GM12878 (cell line): Measurements from ENCODE around the gene DES. TPM values are rescaled to one million over a fixed set of nuclear protein-coding genes. Genes with fewer than 3 reads are reported as not detected.

Experiments used
- ATF7 ChIP-seq: fragments of 450-650 bp; IDR thresholded peaks from 2 replicates; pipeline ENCODE4 v1.6.1; 2016; ENCODE audit warnings: low read depth, mild to moderate bottlenecking
- CEBPB ChIP-seq, 2 experiments: fragments of 150-350 bp in 1 of 2; IDR thresholded peaks; 2 replicates each; pipeline ENCODE4 v1.6.1; 2012 to 2014; ENCODE audit warnings: low read depth in 2 of 2, low read length in 2 of 2, borderline replicate concordance in 1 of 2, inconsistent platforms in 1 of 2
- CHD1 ChIP-seq: IDR thresholded peaks from 2 replicates; pipeline ENCODE4 v1.6.1; 2012; ENCODE audit warnings: low read depth, low read length, improper control_type of control experiment
- CHD4 ChIP-seq: fragments of 200-600 bp; sonication (generic); IDR thresholded peaks from 2 replicates; pipeline ENCODE4 v1.6.1; 2016; ENCODE audit warnings: mild to moderate bottlenecking
- EED ChIP-seq: sonication (generic); IDR thresholded peaks from 2 replicates; pipeline ENCODE4 v1.6.1; 2016; ENCODE audit warnings: antibody characterized with exemption, low read depth
- EGR1 ChIP-seq, 2 experiments: IDR thresholded peaks; 1 replicate in 1 of 2; 2 replicates in 1 of 2; pipeline ENCODE4 v1.6.1; 2011 to 2012; ENCODE audit warnings: low read depth in 2 of 2, low read length in 2 of 2, borderline replicate concordance in 1 of 2, mild to moderate bottlenecking in 1 of 2, moderate library complexity in 1 of 2
- GABPA ChIP-seq: IDR thresholded peaks from 2 replicates; pipeline ENCODE4 v1.6.1; 2014; ENCODE audit warnings: antibody characterized with exemption, low read depth, mild to moderate bottlenecking, inconsistent platforms
- GATAD2B ChIP-seq: fragments of 450-650 bp; conservative IDR thresholded peaks from 2 replicates; pipeline ENCODE4 v1.6.1; 2017; ENCODE audit warnings: low read depth, mild to moderate bottlenecking, moderate library complexity
- HCFC1 ChIP-seq: fragments of 150-350 bp; IDR thresholded peaks from 2 replicates; pipeline ENCODE4 v1.6.1; 2014; ENCODE audit warnings: low read length
- HDGF ChIP-seq: fragments of 450-650 bp; IDR thresholded peaks from 2 replicates; pipeline ENCODE4 v1.6.1; 2016; ENCODE audit warnings: antibody characterized with exemption
- IKZF1 ChIP-seq: fragments of 450-650 bp; conservative IDR thresholded peaks from 2 replicates; pipeline ENCODE4 v1.6.1; 2017; ENCODE audit warnings: antibody characterized with exemption, mild to moderate bottlenecking
- IKZF2 ChIP-seq, 2 experiments: fragments of 450-650 bp; IDR thresholded peaks; 2 replicates each; pipeline ENCODE4 v1.6.1; 2017; ENCODE audit warnings: mild to moderate bottlenecking in 2 of 2, moderate library complexity in 2 of 2
- JUNB ChIP-seq: IDR thresholded peaks from 2 replicates; pipeline ENCODE4 v1.6.1; 2016; ENCODE audit warnings: antibody characterized with exemption, mild to moderate bottlenecking
- KAT2A ChIP-seq: conservative IDR thresholded peaks from 2 replicates; pipeline ENCODE4 v1.6.1; 2011; ENCODE audit warnings: low read depth, low read length; ENCODE audit not compliant: control insufficient read depth
- KLF5 ChIP-seq: fragments of 450-650 bp; IDR thresholded peaks from 2 replicates; pipeline ENCODE4 v1.6.1; 2014; ENCODE audit warnings: mild to moderate bottlenecking; ENCODE audit not compliant: partially characterized antibody
- LARP7 ChIP-seq: fragments of 450-650 bp; IDR thresholded peaks from 2 replicates; pipeline ENCODE4 v1.6.1; 2017; ENCODE audit warnings: mild to moderate bottlenecking
- MTA2 ChIP-seq: fragments of 450-650 bp; IDR thresholded peaks from 2 replicates; pipeline ENCODE4 v1.6.1; 2016; ENCODE audit warnings: low read depth, mild to moderate bottlenecking, moderate library complexity
- MTA3 ChIP-seq: IDR thresholded peaks from 2 replicates; pipeline ENCODE4 v1.6.1; 2012; ENCODE audit warnings: low read length, inconsistent platforms, borderline replicate concordance
- NBN ChIP-seq: fragments of 450-650 bp; IDR thresholded peaks from 2 replicates; pipeline ENCODE4 v1.6.1; 2016
- PML ChIP-seq: IDR thresholded peaks from 2 replicates; pipeline ENCODE4 v1.6.1; 2012; ENCODE audit warnings: low read length, inconsistent platforms
- POLR2A ChIP-seq: IDR thresholded peaks from 2 replicates; pipeline ENCODE4 v1.6.1; 2011; ENCODE audit warnings: low read depth, mild to moderate bottlenecking, low read length
- RAD21 ChIP-seq: IDR thresholded peaks from 2 replicates; pipeline ENCODE4 v1.6.1; 2011; ENCODE audit warnings: mild to moderate bottlenecking, low read depth, low read length, moderate library complexity; ENCODE audit not compliant: insufficient read depth
- ZNF207 ChIP-seq: fragments of 450-650 bp; IDR thresholded peaks from 2 replicates; pipeline ENCODE4 v1.6.1; 2014; ENCODE audit warnings: antibody characterized with exemption, mild to moderate bottlenecking, borderline replicate concordance
- ZSCAN29 ChIP-seq: fragments of 450-650 bp; IDR thresholded peaks from 2 replicates; pipeline ENCODE4 v1.6.1; 2017; ENCODE audit warnings: mild to moderate bottlenecking, moderate library complexity
- polyA plus RNA-seq, 11 experiments: library from polyadenylated mRNA; depleted of rRNA in 4 of 11; unstranded in 6 of 11; stranded (reverse) in 5 of 11; fragments of >200 nt; fragmentation: Nextera tagmentation in 4 of 11; fragmentation: Illumina TruSeq in 1 of 11; extraction: Ambion mirVana in 4 of 11; extraction: Trizol in 1 of 11; gene quantifications; 1 replicate in 1 of 11; 2 replicates in 10 of 11; pipeline versions ENCODE4 v1.2.1 to v1.2.3, GENCODE V29; 2011 to 2016; ENCODE audit warnings: inconsistent platforms in 2 of 11, missing spikeins in 2 of 11, low read depth in 1 of 11
- total RNA-seq, 4 experiments: library from RNA; depleted of rRNA in 3 of 4; stranded (reverse); fragments of >200 nt in 3 of 4; fragmentation: Illumina TruSeq in 1 of 4; extraction: Trizol in 1 of 4; gene quantifications; 2 replicates each; pipeline versions ENCODE4 v1.2.1 to v1.2.3, GENCODE V29; 2013 to 2021
- TF ChIP-seq, protein P1 (sequence below): fragments of 450-650 bp; IDR thresholded peaks from 2 replicates; pipeline ENCODE4 v1.6.1; 2017; ENCODE audit warnings: low read depth, mild to moderate bottlenecking, moderate library complexity
- TF ChIP-seq, protein P2 (sequence below): IDR thresholded peaks from 2 replicates; pipeline ENCODE4 v1.6.1; 2012; ENCODE audit warnings: low read length, inconsistent platforms
- TF ChIP-seq, protein P3 (sequence below): fragments of 450-650 bp; IDR thresholded peaks from 2 replicates; pipeline ENCODE4 v1.6.1; 2016; ENCODE audit warnings: mild to moderate bottlenecking
- TF ChIP-seq, protein P4 (sequence below): IDR thresholded peaks from 2 replicates; pipeline ENCODE4 v1.6.1; 2011; ENCODE audit warnings: borderline replicate concordance, low read depth, mild to moderate bottlenecking, moderate library complexity, mixed read lengths, low read length; ENCODE audit not compliant: insufficient read depth; ENCODE audit errors: extremely low read length

Gene DES
- total and polyA plus RNA-seq, 10 of the 15 experiments (the other 5 are each of a cell fraction or from before 2014, with no cell fraction given), result 0.80 TPM; not detected in 9

DNA sequence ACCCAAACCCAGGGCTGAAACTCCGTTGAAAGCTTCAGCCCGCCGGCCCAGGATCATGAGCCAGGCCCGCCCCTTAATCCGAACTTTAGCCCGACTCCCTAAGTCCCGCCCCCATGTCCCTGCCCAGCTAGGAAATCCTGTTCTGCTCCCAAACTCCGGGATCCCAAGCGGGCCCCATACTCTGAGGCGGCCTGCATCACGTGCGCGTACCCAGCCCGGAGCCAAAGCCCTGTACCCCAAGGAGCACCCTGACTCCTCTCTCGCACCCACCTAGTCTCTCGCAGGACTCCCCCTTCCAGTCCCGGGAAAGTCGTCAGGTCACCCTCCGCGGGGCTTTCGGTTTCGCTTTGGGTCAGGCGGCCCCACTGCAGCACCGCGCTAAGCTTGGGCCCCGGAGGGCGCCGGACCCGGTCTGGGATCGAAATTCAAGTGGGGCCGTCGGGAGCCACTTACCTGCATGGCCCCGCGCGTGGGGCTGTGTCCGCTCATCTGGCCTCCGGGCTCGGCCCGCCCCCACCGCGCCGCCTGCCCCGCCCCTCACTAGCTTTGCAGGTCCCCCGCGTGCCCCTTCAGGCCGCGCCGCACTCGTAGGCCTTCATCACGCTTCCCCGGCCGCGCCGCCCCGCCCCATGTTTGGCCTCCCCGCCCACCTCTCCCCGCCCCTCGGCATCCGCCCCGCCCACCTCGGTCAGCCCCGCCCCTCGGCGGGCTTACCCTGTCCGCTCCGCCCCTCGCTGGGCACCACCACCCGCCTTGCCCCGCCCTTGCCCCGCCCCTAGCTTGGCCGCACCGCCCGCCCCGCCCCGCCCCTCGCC is 30.7 kb upstream of the DES start, which contains the start of gene DNPEP (continued):
- no peak for TF ChIP-seq CHD1
- TF ChIP-seq CHD4, result no peak
- TF ChIP-seq, protein P1, sequence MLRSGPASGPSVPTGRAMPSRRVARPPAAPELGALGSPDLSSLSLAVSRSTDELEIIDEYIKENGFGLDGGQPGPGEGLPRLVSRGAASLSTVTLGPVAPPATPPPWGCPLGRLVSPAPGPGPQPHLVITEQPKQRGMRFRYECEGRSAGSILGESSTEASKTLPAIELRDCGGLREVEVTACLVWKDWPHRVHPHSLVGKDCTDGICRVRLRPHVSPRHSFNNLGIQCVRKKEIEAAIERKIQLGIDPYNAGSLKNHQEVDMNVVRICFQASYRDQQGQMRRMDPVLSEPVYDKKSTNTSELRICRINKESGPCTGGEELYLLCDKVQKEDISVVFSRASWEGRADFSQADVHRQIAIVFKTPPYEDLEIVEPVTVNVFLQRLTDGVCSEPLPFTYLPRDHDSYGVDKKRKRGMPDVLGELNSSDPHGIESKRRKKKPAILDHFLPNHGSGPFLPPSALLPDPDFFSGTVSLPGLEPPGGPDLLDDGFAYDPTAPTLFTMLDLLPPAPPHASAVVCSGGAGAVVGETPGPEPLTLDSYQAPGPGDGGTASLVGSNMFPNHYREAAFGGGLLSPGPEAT, result peak; percentile 70
- peak; percentile 31; the same call in 1 of the 2 replicates for TF ChIP-seq ATF7
- TF ChIP-seq, protein P2, sequence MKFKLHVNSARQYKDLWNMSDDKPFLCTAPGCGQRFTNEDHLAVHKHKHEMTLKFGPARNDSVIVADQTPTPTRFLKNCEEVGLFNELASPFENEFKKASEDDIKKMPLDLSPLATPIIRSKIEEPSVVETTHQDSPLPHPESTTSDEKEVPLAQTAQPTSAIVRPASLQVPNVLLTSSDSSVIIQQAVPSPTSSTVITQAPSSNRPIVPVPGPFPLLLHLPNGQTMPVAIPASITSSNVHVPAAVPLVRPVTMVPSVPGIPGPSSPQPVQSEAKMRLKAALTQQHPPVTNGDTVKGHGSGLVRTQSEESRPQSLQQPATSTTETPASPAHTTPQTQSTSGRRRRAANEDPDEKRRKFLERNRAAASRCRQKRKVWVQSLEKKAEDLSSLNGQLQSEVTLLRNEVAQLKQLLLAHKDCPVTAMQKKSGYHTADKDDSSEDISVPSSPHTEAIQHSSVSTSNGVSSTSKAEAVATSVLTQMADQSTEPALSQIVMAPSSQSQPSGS, result no peak
- TF ChIP-seq ZNF207, result no peak
- TF ChIP-seq MTA2, result peak; percentile 20; the same call in 1 of the 2 replicates
- TF ChIP-seq HCFC1, result 0 out of 2 replicates have a peak, but pooled peaks have one; percentile 21
- TF ChIP-seq, protein P3, sequence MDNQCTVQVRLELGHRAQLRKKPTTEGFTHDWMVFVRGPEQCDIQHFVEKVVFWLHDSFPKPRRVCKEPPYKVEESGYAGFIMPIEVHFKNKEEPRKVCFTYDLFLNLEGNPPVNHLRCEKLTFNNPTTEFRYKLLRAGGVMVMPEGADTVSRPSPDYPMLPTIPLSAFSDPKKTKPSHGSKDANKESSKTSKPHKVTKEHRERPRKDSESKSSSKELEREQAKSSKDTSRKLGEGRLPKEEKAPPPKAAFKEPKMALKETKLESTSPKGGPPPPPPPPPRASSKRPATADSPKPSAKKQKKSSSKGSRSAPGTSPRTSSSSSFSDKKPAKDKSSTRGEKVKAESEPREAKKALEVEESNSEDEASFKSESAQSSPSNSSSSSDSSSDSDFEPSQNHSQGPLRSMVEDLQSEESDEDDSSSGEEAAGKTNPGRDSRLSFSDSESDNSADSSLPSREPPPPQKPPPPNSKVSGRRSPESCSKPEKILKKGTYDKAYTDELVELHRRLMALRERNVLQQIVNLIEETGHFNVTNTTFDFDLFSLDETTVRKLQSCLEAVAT, result 0 out of 2 replicates have a peak, but pooled peaks have one; percentile 35
- no peak for TF ChIP-seq RAD21
- TF ChIP-seq KLF5, result peak; percentile 44
- TF ChIP-seq CEBPB (IDR thresholded peaks at IDR 0.05; ENCODE audit: borderline replicate concordance in 1 of 2, low read depth in 2 of 2, low read length in 2 of 2), result no peak
- TF ChIP-seq IKZF2 (IDR thresholded peaks at IDR 0.05), result peak; percentile 73 to 78
- TF ChIP-seq EED, result 0 out of 2 replicates have a peak, but pooled peaks have one; percentile 25
- peak; percentile 92 for TF ChIP-seq IKZF1
- TF ChIP-seq, protein P4, sequence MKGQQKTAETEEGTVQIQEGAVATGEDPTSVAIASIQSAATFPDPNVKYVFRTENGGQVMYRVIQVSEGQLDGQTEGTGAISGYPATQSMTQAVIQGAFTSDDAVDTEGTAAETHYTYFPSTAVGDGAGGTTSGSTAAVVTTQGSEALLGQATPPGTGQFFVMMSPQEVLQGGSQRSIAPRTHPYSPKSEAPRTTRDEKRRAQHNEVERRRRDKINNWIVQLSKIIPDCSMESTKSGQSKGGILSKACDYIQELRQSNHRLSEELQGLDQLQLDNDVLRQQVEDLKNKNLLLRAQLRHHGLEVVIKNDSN, result peak; percentile 69
- TF ChIP-seq ZSCAN29, result no peak
- no peak for TF ChIP-seq HDGF
- no peak for TF ChIP-seq PML
- TF ChIP-seq EGR1 (IDR thresholded peaks at IDR 0.05; ENCODE audit: borderline replicate concordance in 1 of 2, low read depth in 2 of 2, low read length in 2 of 2), result peak in 1 of 2 experiments; percentile 57; a peak in 1 of 3 replicates
- TF ChIP-seq JUNB, result peak; percentile 39; the same call in 1 of the 2 replicates
- TF ChIP-seq GABPA, result no peak
- TF ChIP-seq GATAD2B, result 0 out of 2 replicates have a peak, but pooled peaks have one; percentile 45
- no peak; the same call in 1 of the 2 replicates for TF ChIP-seq LARP7
- no peak for TF ChIP-seq MTA3
- peak; percentile 48; the same call in 1 of the 2 replicates for TF ChIP-seq NBN
- peak; percentile 65 for TF ChIP-seq POLR2A
- TF ChIP-seq KAT2A, result no peak
